Gastrocnemius medialis (tissue), 4 donors: ENCODE results near the gene RASAL3.

Source experiments
- POLR2A ChIP-seq, 2 donors: fragments of 450-650 bp; IDR thresholded peaks; one replicate each; pipeline ENCODE4 v1.6.1; 2017; ENCODE audit warnings: antibody characterized with exemption in 2 of 2, mild to moderate bottlenecking in 2 of 2, moderate library complexity in 2 of 2
- TF ChIP-seq, protein P1 (sequence below), 5 experiments: fragments of 450-650 bp in 3 of 5; fragments of 200-600 bp in 2 of 5; sonication (generic) in 2 of 5; IDR thresholded peaks in 4 of 5; conservative IDR thresholded peaks in 1 of 5; 1 replicate in 4 of 5; 2 replicates in 1 of 5; pipeline ENCODE4 v1.5.1; 2016 to 2019; ENCODE audit warnings: antibody characterized with exemption in 5 of 5, mild to moderate bottlenecking in 3 of 5, moderate library complexity in 3 of 5

DNA sequence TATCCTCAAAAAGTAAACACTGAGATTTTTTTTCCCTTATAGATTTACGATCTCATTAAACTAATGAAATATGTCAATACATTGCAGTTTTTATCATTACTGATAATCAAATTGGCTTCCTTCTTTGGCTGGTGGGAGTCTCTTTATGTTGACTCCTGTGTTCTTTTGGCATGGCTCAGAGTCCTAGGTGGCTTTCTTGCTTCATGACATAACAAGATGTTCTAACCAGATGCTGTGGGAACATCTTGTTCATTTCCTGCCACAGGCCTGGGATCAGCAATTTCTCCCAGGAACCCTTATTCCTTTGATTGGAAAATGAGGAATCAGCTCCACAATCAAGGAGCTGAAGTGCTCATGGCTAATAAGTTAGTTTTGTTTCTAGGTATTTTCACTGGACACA, 30.8 kb upstream of the RASAL3 start:
- TF ChIP-seq, protein P1, sequence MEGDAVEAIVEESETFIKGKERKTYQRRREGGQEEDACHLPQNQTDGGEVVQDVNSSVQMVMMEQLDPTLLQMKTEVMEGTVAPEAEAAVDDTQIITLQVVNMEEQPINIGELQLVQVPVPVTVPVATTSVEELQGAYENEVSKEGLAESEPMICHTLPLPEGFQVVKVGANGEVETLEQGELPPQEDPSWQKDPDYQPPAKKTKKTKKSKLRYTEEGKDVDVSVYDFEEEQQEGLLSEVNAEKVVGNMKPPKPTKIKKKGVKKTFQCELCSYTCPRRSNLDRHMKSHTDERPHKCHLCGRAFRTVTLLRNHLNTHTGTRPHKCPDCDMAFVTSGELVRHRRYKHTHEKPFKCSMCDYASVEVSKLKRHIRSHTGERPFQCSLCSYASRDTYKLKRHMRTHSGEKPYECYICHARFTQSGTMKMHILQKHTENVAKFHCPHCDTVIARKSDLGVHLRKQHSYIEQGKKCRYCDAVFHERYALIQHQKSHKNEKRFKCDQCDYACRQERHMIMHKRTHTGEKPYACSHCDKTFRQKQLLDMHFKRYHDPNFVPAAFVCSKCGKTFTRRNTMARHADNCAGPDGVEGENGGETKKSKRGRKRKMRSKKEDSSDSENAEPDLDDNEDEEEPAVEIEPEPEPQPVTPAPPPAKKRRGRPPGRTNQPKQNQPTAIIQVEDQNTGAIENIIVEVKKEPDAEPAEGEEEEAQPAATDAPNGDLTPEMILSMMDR (IDR thresholded peaks at IDR 0.05 in 4 of 5, conservative IDR thresholded peaks at IDR 0.05 in 1 of 5), result no peak
- TF ChIP-seq POLR2A (IDR thresholded peaks at IDR 0.05), result no peak
